Naive B cell (primary cell): Measurements from ENCODE around the gene TSSC4. TPM values are rescaled to one million over a fixed set of nuclear protein-coding genes. Genes with fewer than 3 reads are reported as not detected.

Experiments used
- ATAC-seq, 2 donors: fragments of 150-1000 bp; cut with Tn5 transposase; 2 replicates each; pipeline ENCODE4 v1.10.0; 2021; ENCODE audit warnings: low read depth in 2 of 2, mild to moderate bottlenecking in 2 of 2, moderate library complexity in 2 of 2
- DNase-seq: peaks from one replicate; pipeline ENCODE4 v3.0.0; 2022
- H3K27ac Mint-ChIP-seq, 6 donors: one replicate each; pipeline ENCODE4 v1.8.0; 2020 to 2022; ENCODE audit warnings: mild to moderate bottlenecking in 6 of 6, mixed read lengths in 6 of 6, moderate library complexity in 5 of 6, inconsistent platforms in 2 of 6
- H3K27me3 Mint-ChIP-seq, 3 donors: one replicate each; pipeline ENCODE4 v1.8.0; 2021 to 2022; ENCODE audit warnings: mixed read lengths in 3 of 3, mild to moderate bottlenecking in 1 of 3
- H3K36me3 Mint-ChIP-seq, 2 donors: one replicate each; pipeline ENCODE4 v1.8.0; 2020 to 2022; ENCODE audit warnings: mixed read lengths in 2 of 2, inconsistent platforms in 1 of 2, mild to moderate bottlenecking in 1 of 2
- H3K4me1 Mint-ChIP-seq, 3 donors: one replicate each; pipeline ENCODE4 v1.8.0; 2020 to 2022; ENCODE audit warnings: mixed read lengths in 3 of 3, inconsistent platforms in 1 of 3, mild to moderate bottlenecking in 1 of 3, moderate library complexity in 1 of 3
- H3K4me3 Mint-ChIP-seq, 8 donors: one replicate each; pipeline ENCODE4 v1.8.0; 2020 to 2022; ENCODE audit warnings: mild to moderate bottlenecking in 8 of 8, mixed read lengths in 8 of 8, moderate library complexity in 8 of 8, inconsistent platforms in 2 of 8
- H3K9me3 Mint-ChIP-seq, 7 donors: one replicate each; pipeline ENCODE4 v1.8.0; 2020 to 2022; ENCODE audit warnings: mixed read lengths in 7 of 7, mild to moderate bottlenecking in 5 of 7, inconsistent platforms in 2 of 7, moderate library complexity in 1 of 7
- polyA plus RNA-seq, 6 donors: library from polyadenylated mRNA; unstranded; fragments of 300-500 nt; fragmentation: Illumina TruSeq; gene quantifications; one replicate each; pipeline ENCODE4 v1.2.3, GENCODE V29; 2021; ENCODE audit warnings: low read depth in 6 of 6

TSSC4 gene
- polyA plus RNA-seq, 6 donors from 2014 or later: 54.7 to 76.0 (median 67.9) TPM

DNA sequence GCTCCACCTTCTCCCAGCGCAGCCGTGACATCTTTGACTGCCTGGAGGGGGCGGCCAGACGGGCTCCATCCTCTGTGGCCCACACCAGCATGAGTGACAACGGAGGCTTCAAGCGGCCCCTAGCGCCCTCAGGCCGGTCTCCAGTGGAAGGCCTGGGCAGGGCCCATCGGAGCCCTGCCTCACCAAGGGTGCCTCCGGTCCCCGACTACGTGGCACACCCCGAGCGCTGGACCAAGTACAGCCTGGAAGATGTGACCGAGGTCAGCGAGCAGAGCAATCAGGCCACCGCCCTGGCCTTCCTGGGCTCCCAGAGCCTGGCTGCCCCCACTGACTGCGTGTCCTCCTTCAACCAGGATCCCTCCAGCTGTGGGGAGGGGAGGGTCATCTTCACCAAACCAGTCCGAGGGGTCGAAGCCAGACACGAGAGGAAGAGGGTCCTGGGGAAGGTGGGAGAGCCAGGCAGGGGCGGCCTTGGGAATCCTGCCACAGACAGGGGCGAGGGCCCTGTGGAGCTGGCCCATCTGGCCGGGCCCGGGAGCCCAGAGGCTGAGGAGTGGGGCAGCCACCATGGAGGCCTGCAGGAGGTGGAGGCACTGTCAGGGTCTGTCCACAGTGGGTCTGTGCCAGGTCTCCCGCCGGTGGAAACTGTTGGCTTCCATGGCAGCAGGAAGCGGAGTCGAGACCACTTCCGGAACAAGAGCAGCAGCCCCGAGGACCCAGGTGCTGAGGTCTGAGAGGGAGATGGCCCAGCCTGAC is 2.5 kb downstream of the TSSC4 start:
- Mint-ChIP-seq H3K4me1 (peaks cover 14 to 39% (median 22%) of the 10 kb centered on the region in 3 donors), H3K27ac (peak overlapping the region in 2 of 6 donors; percentile 24 to 56), H3K9me3 (no peaks in the 10 kb centered on the region), H3K4me3 (peak overlapping the region in 5 of 8 donors; percentile 8 to 93 (median 32)), H3K36me3 (no peaks in the 10 kb centered on the region), H3K27me3 (no peaks in the 10 kb centered on the region)
- ATAC-seq (no peak), DNase-seq (no peak)

DNA sequence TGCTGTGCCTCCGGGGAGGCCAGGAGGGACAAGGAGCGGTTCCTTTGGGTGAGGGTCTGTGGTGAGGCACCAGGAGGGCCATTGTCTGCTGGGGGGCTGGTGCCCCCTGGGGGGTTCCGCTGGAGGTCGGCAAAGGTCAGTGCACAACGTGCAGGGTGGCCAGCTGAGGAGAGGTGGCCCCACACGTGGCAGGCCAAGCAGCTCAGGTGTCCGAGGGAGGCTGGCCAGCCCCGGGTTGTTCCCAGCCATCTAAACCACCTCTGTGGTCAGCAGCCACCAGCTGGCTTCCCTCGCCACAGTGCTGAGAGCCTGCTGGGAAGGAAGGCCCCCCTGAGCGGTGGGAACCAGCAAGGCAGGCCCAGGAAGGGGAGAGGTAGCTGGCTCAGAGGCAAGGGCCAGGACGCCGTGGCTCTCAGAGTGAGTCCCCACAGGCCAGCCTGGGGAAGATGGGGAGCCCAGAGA is 4.2 kb downstream of the TSSC4 start:
- no peak for ATAC-seq
- no peaks in the 10 kb centered on the region for H3K27me3 Mint-ChIP-seq
- H3K27ac Mint-ChIP-seq: no peak overlapping the region
- peaks cover 8 to 30% (median 17%) of the 10 kb centered on the region in 3 donors for H3K4me1 Mint-ChIP-seq
- no peaks in the 10 kb centered on the region for H3K9me3 Mint-ChIP-seq
- peak overlapping the region in 1 of 8 donors; percentile 3 for H3K4me3 Mint-ChIP-seq
- no peaks in the 10 kb centered on the region for H3K36me3 Mint-ChIP-seq
- no peak for DNase-seq

GRCh38 chr11:2406451-2406850 is 5.9 kb downstream of the TSSC4 start:
- H3K9me3 Mint-ChIP-seq: no peaks in the 10 kb centered on the region
- H3K27ac Mint-ChIP-seq: no peak overlapping the region
- H3K27me3 Mint-ChIP-seq: no peaks in the 10 kb centered on the region
- ATAC-seq (no peak), DNase-seq (no peak)
- H3K4me3 Mint-ChIP-seq: no peak overlapping the region
- H3K36me3 Mint-ChIP-seq: no peaks in the 10 kb centered on the region
- H3K4me1 Mint-ChIP-seq: peaks cover 5 to 20% (median 9%) of the 10 kb centered on the region in 3 donors

DNA sequence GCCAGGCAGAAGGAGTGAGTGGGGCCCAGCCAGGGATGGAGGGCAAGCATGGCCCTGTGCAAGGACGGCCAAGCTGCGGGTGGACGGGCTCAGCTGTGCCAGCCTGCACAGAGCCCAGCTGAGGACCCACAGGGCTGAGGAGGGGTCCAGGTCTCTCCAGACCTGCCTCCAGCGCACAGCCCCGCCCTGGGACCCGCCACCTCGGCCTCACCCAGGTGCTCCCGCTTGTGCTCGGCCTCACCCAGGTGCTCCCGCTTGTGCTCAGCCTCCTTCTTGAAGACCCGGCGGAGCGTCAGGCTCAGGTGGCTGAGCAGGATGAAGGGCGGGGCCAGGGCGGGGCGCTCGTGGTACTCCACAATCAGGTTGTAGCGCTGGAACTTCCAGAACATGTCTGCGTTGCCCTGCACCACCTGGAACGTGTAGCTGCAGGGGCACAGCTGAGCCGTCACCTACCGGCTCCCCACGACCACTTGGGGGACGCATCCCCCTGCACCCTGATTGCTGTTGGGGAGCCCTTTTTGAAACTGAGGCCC is 6.4 kb downstream of the TSSC4 start:
- DNase-seq (no peak), ATAC-seq (no peak)
- no peaks in the 10 kb centered on the region for H3K36me3 Mint-ChIP-seq
- no peak overlapping the region for H3K27ac Mint-ChIP-seq
- H3K4me3 Mint-ChIP-seq: peak overlapping the region in 1 of 8 donors; percentile 22
- H3K27me3 Mint-ChIP-seq: no peaks in the 10 kb centered on the region
- peaks cover 4 to 15% (median 5%) of the 10 kb centered on the region in 3 donors for H3K4me1 Mint-ChIP-seq
- no peaks in the 10 kb centered on the region for H3K9me3 Mint-ChIP-seq

GRCh38 chr11:2408671-2409070 is 8.1 kb downstream of the TSSC4 start:
- no peak for ATAC-seq
- no peak overlapping the region for H3K27ac Mint-ChIP-seq

GRCh38 chr11:2409126-2409525 is 8.6 kb downstream of the TSSC4 start:
- no peaks in the 10 kb centered on the region for H3K9me3 Mint-ChIP-seq
- no peak overlapping the region for H3K4me3 Mint-ChIP-seq
- no peaks in the 10 kb centered on the region for H3K36me3 Mint-ChIP-seq
- no peak overlapping the region for H3K27ac Mint-ChIP-seq
- H3K27me3 Mint-ChIP-seq: no peaks in the 10 kb centered on the region
- peaks cover 0 to 1% (median under 1%) of the 10 kb centered on the region in 3 donors for H3K4me1 Mint-ChIP-seq
- DNase-seq: no peak
- ATAC-seq: no peak

More at GRCh38 chr11:2408671-2409070, 8.1 kb downstream of the TSSC4 start:
- H3K36me3 Mint-ChIP-seq: no peaks in the 10 kb centered on the region
- no peaks in the 10 kb centered on the region for H3K9me3 Mint-ChIP-seq
- no peak for DNase-seq
- peaks cover 0 to 6% (median 4%) of the 10 kb centered on the region in 3 donors for H3K4me1 Mint-ChIP-seq
- no peaks in the 10 kb centered on the region for H3K27me3 Mint-ChIP-seq
- no peak overlapping the region for H3K4me3 Mint-ChIP-seq

- no peaks in the 10 kb centered on the region for H3K27me3 Mint-ChIP-seq
- no peak overlapping the region for H3K27ac Mint-ChIP-seq
These were observed 9.3 kb downstream of the TSSC4 start for GRCh38 chr11:2409611-2410468.

DNA sequence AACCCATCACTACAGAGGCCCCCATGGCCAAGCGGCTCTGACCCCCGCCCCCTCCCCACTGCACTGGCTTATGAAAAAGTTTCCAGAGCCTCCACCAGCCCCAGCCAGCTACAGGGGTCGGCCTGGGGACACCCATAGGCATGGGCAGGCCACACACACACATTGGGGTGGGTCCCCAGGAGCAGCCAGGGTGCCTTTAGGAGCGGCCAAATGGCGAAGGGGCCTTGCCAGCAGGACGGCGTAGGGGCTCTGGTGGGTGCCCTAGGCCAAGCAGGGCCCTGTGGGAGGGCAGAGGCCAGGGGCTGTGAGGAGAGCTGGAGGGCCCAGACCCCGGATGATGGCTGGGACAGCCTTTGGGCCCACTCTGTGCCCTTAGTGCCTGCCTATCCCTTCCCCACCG is 10.1 kb downstream of the TSSC4 start:
- no peak overlapping the region for H3K27ac Mint-ChIP-seq
- DNase-seq: no peak
- H3K36me3 Mint-ChIP-seq: no peaks in the 10 kb centered on the region
- no peaks in the 10 kb centered on the region for H3K27me3 Mint-ChIP-seq
- no peak for ATAC-seq
- no peaks in the 10 kb centered on the region for H3K9me3 Mint-ChIP-seq
- H3K4me1 Mint-ChIP-seq: no peaks in the 10 kb centered on the region
- H3K4me3 Mint-ChIP-seq: no peak overlapping the region

More at GRCh38 chr11:2409611-2410468, 9.3 kb downstream of the TSSC4 start:
- Mint-ChIP-seq H3K9me3 (no peaks in the 10 kb centered on the region), H3K36me3 (no peaks in the 10 kb centered on the region), H3K4me3 (no peak overlapping the region), H3K4me1 (no peaks in the 10 kb centered on the region)
- ATAC-seq (no peak), DNase-seq (no peak)

GRCh38 chr11:2411446-2412305 is 11.1 kb downstream of the TSSC4 start:
- Mint-ChIP-seq H3K27me3 (no peaks in the 10 kb centered on the region), H3K9me3 (no peaks in the 10 kb centered on the region), H3K36me3 (no peaks in the 10 kb centered on the region), H3K4me1 (no peaks in the 10 kb centered on the region), H3K27ac (no peak overlapping the region), H3K4me3 (no peak overlapping the region)
- DNase-seq (no peak), ATAC-seq (no peak)

GRCh38 chr11:2412323-2412722 is 11.8 kb downstream of the TSSC4 start:
- no peaks in the 10 kb centered on the region for H3K36me3 Mint-ChIP-seq
- ATAC-seq: no peak
- no peaks in the 10 kb centered on the region for H3K4me1 Mint-ChIP-seq
- no peaks in the 10 kb centered on the region for H3K27me3 Mint-ChIP-seq
- H3K4me3 Mint-ChIP-seq: no peak overlapping the region
- DNase-seq: no peak
- H3K27ac Mint-ChIP-seq: no peak overlapping the region
- no peaks in the 10 kb centered on the region for H3K9me3 Mint-ChIP-seq

DNA sequence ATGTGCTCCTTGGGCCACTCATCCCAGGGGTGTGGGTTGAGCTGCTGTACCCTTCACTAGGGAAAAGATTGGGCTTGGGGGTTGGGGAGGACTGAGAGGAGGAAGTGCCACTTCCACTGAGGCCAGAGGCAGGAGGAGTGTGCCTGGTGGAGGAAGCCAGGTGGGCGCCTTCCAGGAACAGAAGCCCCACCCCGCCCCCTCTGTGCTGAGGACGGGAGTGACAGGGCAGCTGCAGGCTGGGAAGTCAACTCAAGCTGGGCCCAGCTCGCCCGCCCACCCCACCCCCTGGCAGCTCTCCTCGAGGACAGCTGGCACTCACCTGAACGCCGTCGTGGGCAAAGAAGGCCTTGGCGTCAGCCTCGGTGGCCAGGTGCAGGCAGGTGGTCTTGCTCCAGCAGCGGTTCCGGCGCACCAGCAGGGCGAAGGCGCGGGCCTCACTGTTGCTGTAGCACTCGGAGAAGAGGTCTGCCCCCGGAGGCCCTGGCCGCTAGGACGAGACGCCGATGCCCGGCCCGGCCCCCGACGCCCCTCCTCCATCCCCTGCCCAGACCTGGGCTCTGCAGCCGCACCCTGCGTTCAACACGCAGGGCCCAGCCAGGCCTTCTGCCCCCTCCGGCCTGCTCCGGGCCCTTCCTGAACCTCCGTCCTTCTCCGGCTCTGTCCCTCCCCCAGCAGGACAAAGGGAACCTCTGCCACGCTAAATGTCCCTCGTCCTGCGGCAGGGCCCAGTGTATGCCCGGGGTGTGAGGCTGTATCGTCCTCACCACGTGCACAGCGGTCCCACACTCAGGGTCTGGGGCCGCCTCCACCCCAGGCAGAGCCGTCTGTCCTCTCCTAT is 13.4 kb downstream of the TSSC4 start:
- ATAC-seq: no peak
- Mint-ChIP-seq H3K4me1 (no peaks in the 10 kb centered on the region), H3K4me3 (no peak overlapping the region), H3K27me3 (no peaks in the 10 kb centered on the region), H3K9me3 (no peaks in the 10 kb centered on the region), H3K27ac (peak overlapping the region in 1 of 6 donors; percentile 63), H3K36me3 (no peaks in the 10 kb centered on the region)
- DNase-seq: no peak

DNA sequence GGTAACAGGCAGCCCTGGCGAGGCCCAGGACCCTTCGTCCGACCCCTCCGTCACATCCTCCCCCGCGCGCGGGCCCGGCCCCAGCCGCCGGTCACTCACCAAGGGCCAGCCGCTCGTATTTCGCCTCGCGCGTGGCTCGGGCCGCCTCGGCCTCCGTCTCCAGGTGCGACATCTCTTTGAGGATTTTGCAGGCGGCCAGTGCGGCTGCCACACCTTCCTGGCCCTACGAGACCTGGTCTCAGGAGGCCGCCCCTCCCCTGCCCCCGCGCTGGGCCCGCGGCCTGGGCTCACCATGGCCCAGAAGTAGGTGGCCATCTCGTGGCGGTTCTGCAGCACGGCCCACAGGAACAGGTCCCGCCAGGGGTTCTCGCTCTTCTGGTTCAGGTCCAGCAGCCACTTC is 14.1 kb downstream of the TSSC4 start:
- Mint-ChIP-seq H3K27ac (no peak overlapping the region), H3K4me3 (no peak overlapping the region), H3K4me1 (peaks cover 0 to under 1% (median 0%) of the 10 kb centered on the region in 3 donors), H3K36me3 (no peaks in the 10 kb centered on the region), H3K9me3 (no peaks in the 10 kb centered on the region), H3K27me3 (no peaks in the 10 kb centered on the region)
- ATAC-seq: no peak
- DNase-seq: no peak
